Measurements from ENCODE around the gene CLCNKA.

Gene CLCNKA

GRCh38 chr1:16009678-16010077 lies 12.2 kb upstream of the CLCNKA start:
- H3K36me3 ChIP-seq (ENCODE audit: control insufficient read depth in 5 of 5, insufficient read depth in 5 of 5, low read length in 5 of 5), result no peaks in the 10 kb centered on the region
- peaks cover 0 to 4% (median 0%) of the 10 kb centered on the region in 5 donors for H3K27me3 ChIP-seq (ENCODE audit: control insufficient read depth in 5 of 5, insufficient read depth in 4 of 5, low read length in 5 of 5)
- H3K27ac ChIP-seq (ENCODE audit: low read depth, low read length), result no peak overlapping the region
- H3K9ac ChIP-seq (ENCODE audit: low read length in 5 of 5), result no peak overlapping the region
- H3K4me1 ChIP-seq (ENCODE audit: control insufficient read depth in 5 of 5, insufficient read depth in 5 of 5, low read length in 5 of 5), result peaks cover 0 to 27% (median 15%) of the 10 kb centered on the region in 5 donors
- H3K9me3 ChIP-seq (ENCODE audit: control insufficient read depth in 5 of 5, low read length in 5 of 5), result no peaks in the 10 kb centered on the region
- no peak overlapping the region for H3K4me3 ChIP-seq (ENCODE audit: low read depth in 1 of 5, low read length in 5 of 5)

- Histone ChIP-seq H3K9me3 (ENCODE audit: control insufficient read depth in 5 of 5, low read length in 5 of 5) (no peaks in the 10 kb centered on the region), H3K36me3 (ENCODE audit: control insufficient read depth in 5 of 5, insufficient read depth in 5 of 5, low read length in 5 of 5) (peaks cover 0 to 4% (median 0%) of the 10 kb centered on the region in 5 donors), H3K9ac (ENCODE audit: low read length in 5 of 5) (no peak overlapping the region), H3K4me1 (ENCODE audit: control insufficient read depth in 5 of 5, insufficient read depth in 5 of 5, low read length in 5 of 5) (peaks cover 0 to 39% (median 27%) of the 10 kb centered on the region in 5 donors), H3K27me3 (ENCODE audit: control insufficient read depth in 5 of 5, insufficient read depth in 4 of 5, low read length in 5 of 5) (peaks cover 0 to 8% (median 0%) of the 10 kb centered on the region in 5 donors), H3K4me3 (ENCODE audit: low read depth in 1 of 5, low read length in 5 of 5) (no peak overlapping the region), H3K27ac (ENCODE audit: low read depth, low read length) (no peak overlapping the region)
Measured at GRCh38 chr1:16010837-16011236, 11.0 kb upstream of the CLCNKA start.

GRCh38 chr1:16011936-16012589 lies 9.8 kb upstream of the CLCNKA start:
- Histone ChIP-seq H3K4me3 (ENCODE audit: low read depth in 1 of 5, low read length in 5 of 5) (peak overlapping the region in 1 of 5 donors; percentile 45), H3K27ac (ENCODE audit: low read depth, low read length) (no peak overlapping the region), H3K9me3 (ENCODE audit: control insufficient read depth in 5 of 5, low read length in 5 of 5) (no peaks in the 10 kb centered on the region), H3K4me1 (ENCODE audit: control insufficient read depth in 5 of 5, insufficient read depth in 5 of 5, low read length in 5 of 5) (peaks cover 0 to 50% (median 39%) of the 10 kb centered on the region in 5 donors), H3K9ac (ENCODE audit: low read length in 5 of 5) (no peak overlapping the region), H3K27me3 (ENCODE audit: control insufficient read depth in 5 of 5, insufficient read depth in 4 of 5, low read length in 5 of 5) (peaks cover 0 to 8% (median 0%) of the 10 kb centered on the region in 5 donors), H3K36me3 (ENCODE audit: control insufficient read depth in 5 of 5, insufficient read depth in 5 of 5, low read length in 5 of 5) (peaks cover 0 to 4% (median 0%) of the 10 kb centered on the region in 5 donors)

GRCh38 chr1:16012590-16013219 lies 9.1 kb upstream of the CLCNKA start:
- peaks cover 0 to 57% (median 45%) of the 10 kb centered on the region in 5 donors for H3K4me1 ChIP-seq (ENCODE audit: control insufficient read depth in 5 of 5, insufficient read depth in 5 of 5, low read length in 5 of 5)
- peak overlapping the region in 1 of 5 donors; percentile 42 for H3K9ac ChIP-seq (ENCODE audit: low read length in 5 of 5)
- H3K4me3 ChIP-seq (ENCODE audit: low read depth in 1 of 5, low read length in 5 of 5), result peak overlapping the region in 2 of 5 donors; percentile 39 to 45
- H3K36me3 ChIP-seq (ENCODE audit: control insufficient read depth in 5 of 5, insufficient read depth in 5 of 5, low read length in 5 of 5), result peaks cover 0 to 4% (median 0%) of the 10 kb centered on the region in 5 donors
- no peaks in the 10 kb centered on the region for H3K9me3 ChIP-seq (ENCODE audit: control insufficient read depth in 5 of 5, low read length in 5 of 5)
- peak overlapping the region; percentile 93 for H3K27ac ChIP-seq (ENCODE audit: low read depth, low read length)
- H3K27me3 ChIP-seq (ENCODE audit: control insufficient read depth in 5 of 5, insufficient read depth in 4 of 5, low read length in 5 of 5), result peaks cover 0 to 8% (median 0%) of the 10 kb centered on the region in 5 donors

- Histone ChIP-seq H3K27me3 (ENCODE audit: control insufficient read depth in 5 of 5, insufficient read depth in 4 of 5, low read length in 5 of 5) (peaks cover 0 to 8% (median 0%) of the 10 kb centered on the region in 5 donors), H3K4me1 (ENCODE audit: control insufficient read depth in 5 of 5, insufficient read depth in 5 of 5, low read length in 5 of 5) (peaks cover 0 to 63% (median 49%) of the 10 kb centered on the region in 5 donors), H3K36me3 (ENCODE audit: control insufficient read depth in 5 of 5, insufficient read depth in 5 of 5, low read length in 5 of 5) (peaks cover 0 to 4% (median 0%) of the 10 kb centered on the region in 5 donors), H3K27ac (ENCODE audit: low read depth, low read length) (peak overlapping the region; percentile 93), H3K4me3 (ENCODE audit: low read depth in 1 of 5, low read length in 5 of 5) (peak overlapping the region in 1 of 5 donors; percentile 45), H3K9ac (ENCODE audit: low read length in 5 of 5) (peak overlapping the region in 2 of 5 donors; percentile 7 to 35), H3K9me3 (ENCODE audit: control insufficient read depth in 5 of 5, low read length in 5 of 5) (no peaks in the 10 kb centered on the region)
Measured at GRCh38 chr1:16013220-16013907, 8.5 kb upstream of the CLCNKA start.

GRCh38 chr1:16013908-16014258 lies 8.0 kb upstream of the CLCNKA start:
- Histone ChIP-seq H3K4me3 (ENCODE audit: low read depth in 1 of 5, low read length in 5 of 5) (no peak overlapping the region), H3K27me3 (ENCODE audit: control insufficient read depth in 5 of 5, insufficient read depth in 4 of 5, low read length in 5 of 5) (peaks cover 0 to 8% (median 0%) of the 10 kb centered on the region in 5 donors), H3K4me1 (ENCODE audit: control insufficient read depth in 5 of 5, insufficient read depth in 5 of 5, low read length in 5 of 5) (peaks cover 0 to 69% (median 54%) of the 10 kb centered on the region in 5 donors), H3K9me3 (ENCODE audit: control insufficient read depth in 5 of 5, low read length in 5 of 5) (no peaks in the 10 kb centered on the region), H3K27ac (ENCODE audit: low read depth, low read length) (peak overlapping the region; percentile 93), H3K36me3 (ENCODE audit: control insufficient read depth in 5 of 5, insufficient read depth in 5 of 5, low read length in 5 of 5) (peaks cover 0 to 4% (median 0%) of the 10 kb centered on the region in 5 donors), H3K9ac (ENCODE audit: low read length in 5 of 5) (peak overlapping the region in 1 of 5 donors; percentile 35)

GRCh38 chr1:16014509-16015482 lies 7.0 kb upstream of the CLCNKA start:
- H3K4me1 ChIP-seq (ENCODE audit: control insufficient read depth in 5 of 5, insufficient read depth in 5 of 5, low read length in 5 of 5), result peaks cover 0 to 77% (median 61%) of the 10 kb centered on the region in 5 donors
- H3K36me3 ChIP-seq (ENCODE audit: control insufficient read depth in 5 of 5, insufficient read depth in 5 of 5, low read length in 5 of 5), result peaks cover 0 to 4% (median 0%) of the 10 kb centered on the region in 5 donors
- H3K27me3 ChIP-seq (ENCODE audit: control insufficient read depth in 5 of 5, insufficient read depth in 4 of 5, low read length in 5 of 5), result peaks cover 0 to 8% (median 0%) of the 10 kb centered on the region in 5 donors
- H3K27ac ChIP-seq (ENCODE audit: low read depth, low read length), result peak overlapping the region; percentile 93
- H3K9ac ChIP-seq (ENCODE audit: low read length in 5 of 5), result peak overlapping the region in 4 of 5 donors; percentile 30 to 78 (median 44)
- H3K4me3 ChIP-seq (ENCODE audit: low read depth in 1 of 5, low read length in 5 of 5), result peak overlapping the region in 1 of 5 donors; percentile 65
- H3K9me3 ChIP-seq (ENCODE audit: control insufficient read depth in 5 of 5, low read length in 5 of 5), result no peaks in the 10 kb centered on the region

GRCh38 chr1:16015491-16015890 lies 6.3 kb upstream of the CLCNKA start:
- peak overlapping the region in 1 of 5 donors; percentile 78 for H3K9ac ChIP-seq (ENCODE audit: low read length in 5 of 5)
- H3K4me3 ChIP-seq (ENCODE audit: low read depth in 1 of 5, low read length in 5 of 5), result peak overlapping the region in 2 of 5 donors; percentile 65 to 85
- H3K27me3 ChIP-seq (ENCODE audit: control insufficient read depth in 5 of 5, insufficient read depth in 4 of 5, low read length in 5 of 5), result peaks cover 0 to 8% (median 0%) of the 10 kb centered on the region in 5 donors
- peak overlapping the region; percentile 93 for H3K27ac ChIP-seq (ENCODE audit: low read depth, low read length)
- H3K9me3 ChIP-seq (ENCODE audit: control insufficient read depth in 5 of 5, low read length in 5 of 5), result no peaks in the 10 kb centered on the region
- H3K36me3 ChIP-seq (ENCODE audit: control insufficient read depth in 5 of 5, insufficient read depth in 5 of 5, low read length in 5 of 5), result peaks cover 0 to 4% (median 0%) of the 10 kb centered on the region in 5 donors
- peaks cover 0 to 83% (median 67%) of the 10 kb centered on the region in 5 donors for H3K4me1 ChIP-seq (ENCODE audit: control insufficient read depth in 5 of 5, insufficient read depth in 5 of 5, low read length in 5 of 5)
